ENCODE data around the gene DMRT3.

GRCh38 chr9:1028501-1029190, 52.2 kb downstream of the DMRT3 start:
- TF ChIP-seq, protein P1, sequence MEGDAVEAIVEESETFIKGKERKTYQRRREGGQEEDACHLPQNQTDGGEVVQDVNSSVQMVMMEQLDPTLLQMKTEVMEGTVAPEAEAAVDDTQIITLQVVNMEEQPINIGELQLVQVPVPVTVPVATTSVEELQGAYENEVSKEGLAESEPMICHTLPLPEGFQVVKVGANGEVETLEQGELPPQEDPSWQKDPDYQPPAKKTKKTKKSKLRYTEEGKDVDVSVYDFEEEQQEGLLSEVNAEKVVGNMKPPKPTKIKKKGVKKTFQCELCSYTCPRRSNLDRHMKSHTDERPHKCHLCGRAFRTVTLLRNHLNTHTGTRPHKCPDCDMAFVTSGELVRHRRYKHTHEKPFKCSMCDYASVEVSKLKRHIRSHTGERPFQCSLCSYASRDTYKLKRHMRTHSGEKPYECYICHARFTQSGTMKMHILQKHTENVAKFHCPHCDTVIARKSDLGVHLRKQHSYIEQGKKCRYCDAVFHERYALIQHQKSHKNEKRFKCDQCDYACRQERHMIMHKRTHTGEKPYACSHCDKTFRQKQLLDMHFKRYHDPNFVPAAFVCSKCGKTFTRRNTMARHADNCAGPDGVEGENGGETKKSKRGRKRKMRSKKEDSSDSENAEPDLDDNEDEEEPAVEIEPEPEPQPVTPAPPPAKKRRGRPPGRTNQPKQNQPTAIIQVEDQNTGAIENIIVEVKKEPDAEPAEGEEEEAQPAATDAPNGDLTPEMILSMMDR (conservative IDR thresholded peaks at IDR 0.05 in 1 of 2, IDR thresholded peaks at IDR 0.05 in 1 of 2; ENCODE audit: low read depth in 1 of 2, low read length in 2 of 2): no peak
- no peak for TF ChIP-seq EZH2 (IDR thresholded peaks at IDR 0.05; ENCODE audit: low read length, missing control alignments)

Measured in fibroblast of lung (primary cell).